ENCODE measurements around the gene ZNF684. TPM values are rescaled to one million over a fixed set of nuclear protein-coding genes. Genes with fewer than 3 reads are reported as not detected.

The ZNF684 gene
- total RNA-seq, 6 donors from 2014 or later: 1.2 to 5.3 (median 3.5) TPM

DNA sequence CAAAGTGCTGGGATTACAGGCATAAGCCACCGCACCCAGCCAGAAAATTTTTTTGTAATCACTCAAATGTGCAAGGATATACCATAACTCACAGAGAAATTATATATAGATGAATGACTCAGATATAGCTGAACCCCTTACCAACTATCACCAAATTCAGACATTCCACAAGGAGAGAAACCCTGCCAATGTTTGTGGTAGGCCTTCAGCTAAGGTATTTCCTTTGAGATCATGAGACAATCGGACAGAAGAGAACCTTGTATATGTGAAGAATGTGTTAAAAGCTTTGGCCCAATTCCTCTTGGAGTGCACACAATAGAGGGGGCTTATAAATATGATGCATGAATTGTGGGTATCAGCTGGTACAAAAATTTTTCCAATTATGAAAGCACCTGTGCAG, 50.7 kb downstream of the ZNF684 start:
- TF ChIP-seq EP300 (IDR thresholded peaks at IDR 0.05) (no peak), POLR2A (IDR thresholded peaks at IDR 0.05) (no peak), POLR2AphosphoS5 (IDR thresholded peaks at IDR 0.05) (no peak)
- TF ChIP-seq, protein P1, sequence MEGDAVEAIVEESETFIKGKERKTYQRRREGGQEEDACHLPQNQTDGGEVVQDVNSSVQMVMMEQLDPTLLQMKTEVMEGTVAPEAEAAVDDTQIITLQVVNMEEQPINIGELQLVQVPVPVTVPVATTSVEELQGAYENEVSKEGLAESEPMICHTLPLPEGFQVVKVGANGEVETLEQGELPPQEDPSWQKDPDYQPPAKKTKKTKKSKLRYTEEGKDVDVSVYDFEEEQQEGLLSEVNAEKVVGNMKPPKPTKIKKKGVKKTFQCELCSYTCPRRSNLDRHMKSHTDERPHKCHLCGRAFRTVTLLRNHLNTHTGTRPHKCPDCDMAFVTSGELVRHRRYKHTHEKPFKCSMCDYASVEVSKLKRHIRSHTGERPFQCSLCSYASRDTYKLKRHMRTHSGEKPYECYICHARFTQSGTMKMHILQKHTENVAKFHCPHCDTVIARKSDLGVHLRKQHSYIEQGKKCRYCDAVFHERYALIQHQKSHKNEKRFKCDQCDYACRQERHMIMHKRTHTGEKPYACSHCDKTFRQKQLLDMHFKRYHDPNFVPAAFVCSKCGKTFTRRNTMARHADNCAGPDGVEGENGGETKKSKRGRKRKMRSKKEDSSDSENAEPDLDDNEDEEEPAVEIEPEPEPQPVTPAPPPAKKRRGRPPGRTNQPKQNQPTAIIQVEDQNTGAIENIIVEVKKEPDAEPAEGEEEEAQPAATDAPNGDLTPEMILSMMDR (IDR thresholded peaks at IDR 0.05): no peak
- H3K27ac ChIP-seq: no peak overlapping the region
- H3K4me3 ChIP-seq: no peak overlapping the region
- WGBS, 2 donors: 88 to 90% methylated on average over 2 of the region's 2 CpGs
- ATAC-seq (ENCODE audit: low FRiP score in 2 of 2) (no peak), DNase-seq (no peak)
- no peaks in the 10 kb centered on the region for H3K27me3 ChIP-seq
- H3K4me1 ChIP-seq: no peaks in the 10 kb centered on the region
- no peaks in the 10 kb centered on the region for H3K36me3 ChIP-seq
- H3K9me3 ChIP-seq: no peaks in the 10 kb centered on the region

DNA sequence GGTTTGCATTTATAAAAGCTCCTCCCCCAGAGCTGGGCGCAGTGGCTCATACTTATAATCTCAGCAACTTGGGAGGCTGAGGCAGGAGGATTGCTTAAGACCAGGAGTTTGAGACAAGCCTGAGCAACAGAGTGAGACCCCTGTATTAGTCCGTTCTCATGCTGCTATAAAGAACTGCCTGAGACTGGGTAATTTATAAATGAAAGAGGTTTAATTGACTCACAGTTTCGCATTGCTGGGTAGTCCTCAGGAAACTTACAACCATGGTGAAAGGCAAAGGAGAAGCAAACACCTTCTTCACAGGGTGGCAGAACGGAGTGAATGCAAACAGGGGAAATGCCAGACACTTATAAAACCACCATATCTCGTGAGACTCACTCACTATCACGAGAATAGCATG, 52.5 kb downstream of the ZNF684 start:
- TF ChIP-seq, protein P1 (IDR thresholded peaks at IDR 0.05): no peak
- TF ChIP-seq POLR2AphosphoS5 (IDR thresholded peaks at IDR 0.05): no peak
- TF ChIP-seq POLR2A (IDR thresholded peaks at IDR 0.05): no peak
- TF ChIP-seq EP300 (IDR thresholded peaks at IDR 0.05): no peak
- H3K4me1 ChIP-seq: no peaks in the 10 kb centered on the region
- no peaks in the 10 kb centered on the region for H3K36me3 ChIP-seq
- 71 to 81% methylated on average over 6 of the region's 6 CpGs for WGBS, 2 donors
- DNase-seq (no peak), ATAC-seq (ENCODE audit: low FRiP score in 2 of 2) (no peak)
- H3K9me3 ChIP-seq: no peaks in the 10 kb centered on the region
- H3K27ac ChIP-seq: no peak overlapping the region
- H3K27me3 ChIP-seq: no peaks in the 10 kb centered on the region
- H3K4me3 ChIP-seq: no peak overlapping the region

DNA sequence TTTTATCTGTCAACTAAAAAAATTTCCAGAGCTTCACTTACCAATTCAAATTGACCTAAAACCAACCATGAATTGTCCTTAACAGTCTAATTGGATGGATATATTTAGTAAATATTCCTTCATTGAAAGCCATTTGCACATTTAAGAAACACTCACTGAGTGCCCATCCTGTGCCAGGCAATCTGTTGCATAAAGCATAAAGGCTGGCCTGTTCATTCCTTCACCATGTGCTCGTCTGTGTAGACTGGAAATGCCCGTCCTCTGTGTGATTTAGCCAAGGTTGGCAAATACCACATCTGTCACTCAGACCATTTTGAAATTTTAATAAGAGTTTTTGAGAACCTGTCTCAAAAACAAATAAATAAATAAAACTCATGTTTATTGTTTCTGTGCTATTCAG, 57.1 kb downstream of the ZNF684 start:
- 72 to 87% methylated on average over 2 of the region's 2 CpGs for WGBS, 2 donors
- ATAC-seq (ENCODE audit: low FRiP score in 2 of 2): no peak

DNA sequence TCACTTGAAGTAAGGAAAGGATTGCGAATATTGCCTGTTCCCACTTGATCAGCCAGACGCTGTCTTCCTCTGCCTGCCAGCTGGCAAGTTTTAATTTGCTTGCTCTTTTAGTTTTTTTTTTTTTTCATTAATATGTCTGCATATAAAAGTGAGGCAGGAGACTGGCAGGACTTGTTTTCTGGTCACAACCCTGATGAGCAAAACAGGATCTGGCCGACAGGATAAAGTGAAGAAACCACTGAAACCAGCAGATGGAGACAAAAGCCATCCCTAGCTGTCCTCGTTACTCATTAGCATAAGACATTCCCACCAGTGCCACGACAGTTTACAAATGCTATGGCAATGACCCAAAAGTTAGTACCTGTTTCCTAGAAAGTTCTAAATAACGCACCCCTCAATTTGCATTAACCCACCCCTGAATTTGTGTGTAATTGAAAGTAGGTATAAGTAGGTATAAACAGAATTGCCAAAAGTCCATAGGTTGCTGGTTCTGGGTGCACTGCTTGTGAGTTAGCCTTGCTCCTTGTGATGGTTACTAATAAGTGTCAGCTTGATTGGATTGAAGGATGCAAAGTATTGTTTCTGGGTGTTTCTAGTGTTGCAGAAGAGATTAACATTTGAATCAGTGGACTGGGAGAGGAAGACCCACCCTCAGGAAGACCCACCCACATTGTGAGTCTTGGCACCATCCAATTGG, 60.8 kb downstream of the ZNF684 start:
- peak in 1 of 2 donors; percentile 21 for DNase-seq
- WGBS, 2 donors: 41 to 43% methylated on average over 6 of the region's 6 CpGs
- no peak overlapping the region for H3K4me3 ChIP-seq
- no peaks in the 10 kb centered on the region for H3K36me3 ChIP-seq
- no peaks in the 10 kb centered on the region for H3K4me1 ChIP-seq
- no peak for TF ChIP-seq POLR2A (IDR thresholded peaks at IDR 0.05)
- TF ChIP-seq, protein P1 (IDR thresholded peaks at IDR 0.05): peak in 2 of 6 experiments; percentile 21 to 24
- no peaks in the 10 kb centered on the region for H3K27me3 ChIP-seq
- no peak overlapping the region for H3K27ac ChIP-seq
- ATAC-seq (ENCODE audit: low FRiP score in 2 of 2): peak in 1 of 2 donors; percentile 53
- H3K9me3 ChIP-seq: no peaks in the 10 kb centered on the region

More for the DNA sequence above, 57.1 kb downstream of the ZNF684 start:
- H3K9me3 ChIP-seq: no peaks in the 10 kb centered on the region
- H3K4me3 ChIP-seq: no peak overlapping the region
- H3K27me3 ChIP-seq: no peaks in the 10 kb centered on the region
- no peaks in the 10 kb centered on the region for H3K36me3 ChIP-seq
- H3K4me1 ChIP-seq: no peaks in the 10 kb centered on the region
- DNase-seq: no peak
- TF ChIP-seq POLR2AphosphoS5 (IDR thresholded peaks at IDR 0.05) (no peak), POLR2A (IDR thresholded peaks at IDR 0.05) (no peak), EP300 (IDR thresholded peaks at IDR 0.05) (no peak)
- TF ChIP-seq, protein P1 (IDR thresholded peaks at IDR 0.05): no peak
- H3K27ac ChIP-seq: no peak overlapping the region
